Mucosa of descending colon (tissue), 3 donors: Measurements from ENCODE around the gene GPATCH11. TPM values are rescaled to one million over a fixed set of nuclear protein-coding genes. Genes with fewer than 3 reads are reported as not detected.

ENCODE experiments used
- total RNA-seq, 3 donors: library from RNA; stranded (reverse); fragmentation: NEBNext Ultra II Directional in 2 of 3; extraction: Animal tissue kit (Norgen Biotek cat#: 25700) in 2 of 3; gene quantifications; one replicate each; pipeline versions ENCODE4 v1.2.1 to v1.2.4, GENCODE V29; 2021 to 2023
- donor health status: DM: no; HTN: no; CAD: no; lungs with moderate emphysema.
- donor health status: DM: no; HTN: no; CAD: no.
- donor health status: DM: no; HTN: yes; CAD: no.

GPATCH11 gene
- total RNA-seq, 3 donors from 2014 or later = 5.6 to 7.8 (median 6.4) TPM

Other genes with a start within 250 kb of the GPATCH11 start
- gene STRN, start 118.0 kb upstream of the GPATCH11 start, total RNA-seq = 10 to 100 TPM; 36.1 to 45.7 (median 37.7) TPM
- gene HEATR5B, start 146 bp upstream of the GPATCH11 start, total RNA-seq = 10 to 100 TPM; 18.1 to 25.5 (median 22.1) TPM
- gene EIF2AK2, start 72.5 kb downstream of the GPATCH11 start, total RNA-seq = 10 to 100 TPM; 27.5 to 48.8 (median 33.2) TPM
- gene SULT6B1, start 104.2 kb downstream of the GPATCH11 start, total RNA-seq = not detected
- gene CEBPZOS, start 112.0 kb downstream of the GPATCH11 start, total RNA-seq = 10 to 100 TPM; 34.2 to 50.5 (median 37.8) TPM
- 10 to 100 TPM; 30.8 to 51.5 (median 32.8) TPM for gene CEBPZ, start 147.1 kb downstream of the GPATCH11 start, total RNA-seq
- gene NDUFAF7, start 147.1 kb downstream of the GPATCH11 start, total RNA-seq = 10 to 100 TPM; 13.2 to 21.6 (median 14.0) TPM
- gene PRKD3, start 240.3 kb downstream of the GPATCH11 start, total RNA-seq = 10 to 100 TPM; 16.0 to 50.1 (median 19.7) TPM